Hepatic stellate cell (primary cell): ENCODE results near the gene EXD3.
"Not testable (repeated sequence)": the region's sequence is repeated elsewhere in the genome, so short reads cannot be mapped to it uniquely, and the experiment has no call there.

Source experiments
- DNase-seq: peaks from one replicate; pipeline ENCODE4 v3.0.0; 2011; ENCODE audit warnings: low spot score

EXD3 gene

GRCh38 chr9:137339045-137339907, 83.7 kb downstream of the EXD3 start:
- no peak for DNase-seq

GRCh38 chr9:137336735-137337134, 86.2 kb downstream of the EXD3 start:
- no peak for DNase-seq

GRCh38 chr9:137333016-137333671, 89.8 kb downstream of the EXD3 start:
- no peak for DNase-seq

- DNase-seq = no peak
Observed at GRCh38 chr9:137331929-137332328, 91.0 kb downstream of the EXD3 start.

GRCh38 chr9:137330689-137331088, 92.3 kb downstream of the EXD3 start:
- no peak for DNase-seq

- not testable (repeated sequence) for DNase-seq
Observed at GRCh38 chr9:137329590-137329989, 93.4 kb downstream of the EXD3 start.

- not testable (repeated sequence) for DNase-seq
Observed at GRCh38 chr9:137327641-137328550, 95.1 kb downstream of the EXD3 start.

- DNase-seq = no peak
Observed at GRCh38 chr9:137326445-137327065, 96.4 kb downstream of the EXD3 start.

- DNase-seq = no peak
Observed at GRCh38 chr9:137325799-137326198, 97.2 kb downstream of the EXD3 start.

- DNase-seq = no peak
Observed at GRCh38 chr9:137325124-137325523, 97.8 kb downstream of the EXD3 start.

GRCh38 chr9:137323531-137324331, 99.2 kb downstream of the EXD3 start:
- no peak for DNase-seq

GRCh38 chr9:137321726-137322361, 101.1 kb downstream of the EXD3 start:
- no peak for DNase-seq

- no peak for DNase-seq
Observed at GRCh38 chr9:137320555-137321384, 102.2 kb downstream of the EXD3 start.

- DNase-seq = no peak
Observed at GRCh38 chr9:137319739-137320551, 103.0 kb downstream of the EXD3 start.

- peak; percentile 95 for DNase-seq
Observed at GRCh38 chr9:137319011-137319738, 103.8 kb downstream of the EXD3 start.

- peak; percentile 14 for DNase-seq
Observed at GRCh38 chr9:137318602-137319001, 104.4 kb downstream of the EXD3 start.

GRCh38 chr9:137317718-137318511, 105.0 kb downstream of the EXD3 start:
- peak; percentile 21 for DNase-seq
